ENCODE data around the gene ARFIP1. TPM values are rescaled to one million over a fixed set of nuclear protein-coding genes. Genes with fewer than 3 reads are reported as not detected.

Gene ARFIP1
- total RNA-seq, 1 donor, result 61.3 TPM

GRCh38 chr4:152928286-152928685, 148.5 kb downstream of the ARFIP1 start:
- no peak for DNase-seq (ENCODE audit: low read depth)
- TF ChIP-seq CTCF (IDR thresholded peaks at IDR 0.05; ENCODE audit: insufficient read depth, low read depth, low read length), result no peak
- H3K4me3 ChIP-seq (ENCODE audit: low read depth, low read length), result no peak overlapping the region

GRCh38 chr4:152929888-152930287, 150.1 kb downstream of the ARFIP1 start:
- no peak for TF ChIP-seq CTCF (IDR thresholded peaks at IDR 0.05; ENCODE audit: insufficient read depth, low read depth, low read length)
- no peak overlapping the region for H3K4me3 ChIP-seq (ENCODE audit: low read depth, low read length)
- DNase-seq (ENCODE audit: low read depth), result no peak

- no peak overlapping the region for H3K4me3 ChIP-seq (ENCODE audit: low read depth, low read length)
- TF ChIP-seq CTCF (IDR thresholded peaks at IDR 0.05; ENCODE audit: insufficient read depth, low read depth, low read length), result no peak
- no peak for DNase-seq (ENCODE audit: low read depth)
Observed at GRCh38 chr4:152935143-152935542, 155.4 kb downstream of the ARFIP1 start.

GRCh38 chr4:152935631-152936445, 156.1 kb downstream of the ARFIP1 start, which contains the start of gene FHDC1:
FHDC1 (plus strand) TSS chr4:152936323; CDS start chr4:152943058, 6,735 bp downstream.
- no peak for DNase-seq (ENCODE audit: low read depth)
- TF ChIP-seq CTCF (IDR thresholded peaks at IDR 0.05; ENCODE audit: insufficient read depth, low read depth, low read length), result no peak

GRCh38 chr4:152936446-152937335, 156.9 kb downstream of the ARFIP1 start:
- TF ChIP-seq CTCF (IDR thresholded peaks at IDR 0.05; ENCODE audit: insufficient read depth, low read depth, low read length), result no peak
- peak; percentile 19 for DNase-seq (ENCODE audit: low read depth)
- H3K4me3 ChIP-seq (ENCODE audit: low read depth, low read length), result peak overlapping the region; percentile 55

More at GRCh38 chr4:152935631-152936445, 156.1 kb downstream of the ARFIP1 start, which contains the start of gene FHDC1:
- H3K4me3 ChIP-seq (ENCODE audit: low read depth, low read length), result peak within 1 kb of the TSS; percentile 55

GRCh38 chr4:152937336-152938236, 157.8 kb downstream of the ARFIP1 start:
- peak; percentile 42 for DNase-seq (ENCODE audit: low read depth)
- TF ChIP-seq CTCF (IDR thresholded peaks at IDR 0.05; ENCODE audit: insufficient read depth, low read depth, low read length), result no peak
- H3K4me3 ChIP-seq (ENCODE audit: low read depth, low read length), result peak overlapping the region; percentile 55
